A673 (cell line): ENCODE measurements around the gene ARHGEF39.

Experiments
- EZH2 ChIP-seq: fragments of 200-600 bp; sonication (generic); IDR thresholded peaks from 2 replicates; pipeline ENCODE4 v1.6.1; 2017; ENCODE audit warnings: borderline replicate concordance, low read depth, mild to moderate bottlenecking, mixed read lengths, antibody characterized with exemption, low read length; ENCODE audit not compliant: poor library complexity, severe bottlenecking
- TF ChIP-seq, protein P1 (sequence below): fragments of 300-800, 200-600 bp; sonication (generic); conservative IDR thresholded peaks from 2 replicates; pipeline ENCODE4 v1.5.1; 2017; ENCODE audit warnings: low read depth, mild to moderate bottlenecking, antibody characterized with exemption, low read length, moderate library complexity, mixed read lengths

DNA sequence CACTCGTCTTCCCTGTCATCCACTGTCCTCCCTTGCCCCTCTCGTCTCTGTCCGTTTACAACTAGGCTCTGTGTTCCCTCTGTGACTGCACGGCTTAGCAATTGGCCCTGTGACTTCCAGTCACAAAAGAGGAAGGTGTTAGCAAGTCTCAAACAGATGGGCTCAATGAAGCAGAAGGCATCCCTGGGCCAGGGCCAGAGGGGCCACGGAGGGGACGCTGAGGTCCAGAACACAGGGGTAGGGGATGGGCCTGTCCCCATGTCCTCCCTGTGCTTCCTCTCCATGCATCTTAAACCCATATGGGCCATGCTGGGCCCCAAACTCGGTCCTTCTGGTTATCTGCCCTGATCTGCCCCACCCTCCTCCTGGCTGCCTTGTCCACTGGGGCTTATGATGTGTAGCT, 46.7 kb downstream of the ARHGEF39 start, which contains the start of gene CD72:
- TF ChIP-seq EZH2, result no peak
- TF ChIP-seq, protein P1, sequence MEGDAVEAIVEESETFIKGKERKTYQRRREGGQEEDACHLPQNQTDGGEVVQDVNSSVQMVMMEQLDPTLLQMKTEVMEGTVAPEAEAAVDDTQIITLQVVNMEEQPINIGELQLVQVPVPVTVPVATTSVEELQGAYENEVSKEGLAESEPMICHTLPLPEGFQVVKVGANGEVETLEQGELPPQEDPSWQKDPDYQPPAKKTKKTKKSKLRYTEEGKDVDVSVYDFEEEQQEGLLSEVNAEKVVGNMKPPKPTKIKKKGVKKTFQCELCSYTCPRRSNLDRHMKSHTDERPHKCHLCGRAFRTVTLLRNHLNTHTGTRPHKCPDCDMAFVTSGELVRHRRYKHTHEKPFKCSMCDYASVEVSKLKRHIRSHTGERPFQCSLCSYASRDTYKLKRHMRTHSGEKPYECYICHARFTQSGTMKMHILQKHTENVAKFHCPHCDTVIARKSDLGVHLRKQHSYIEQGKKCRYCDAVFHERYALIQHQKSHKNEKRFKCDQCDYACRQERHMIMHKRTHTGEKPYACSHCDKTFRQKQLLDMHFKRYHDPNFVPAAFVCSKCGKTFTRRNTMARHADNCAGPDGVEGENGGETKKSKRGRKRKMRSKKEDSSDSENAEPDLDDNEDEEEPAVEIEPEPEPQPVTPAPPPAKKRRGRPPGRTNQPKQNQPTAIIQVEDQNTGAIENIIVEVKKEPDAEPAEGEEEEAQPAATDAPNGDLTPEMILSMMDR, result no peak
